Natural killer cell (primary cell): ENCODE results near the gene VEZT. TPM values are rescaled to one million over a fixed set of nuclear protein-coding genes. Genes with fewer than 3 reads are reported as not detected.
"Not testable (repeated sequence)": the region's sequence is repeated elsewhere in the genome, so short reads cannot be mapped to it uniquely, and the experiment has no call there.

Source experiments
- ATAC-seq, 3 donors: fragments of 150-1000 bp in 2 of 3; fragments of 200-7000 bp in 1 of 3; cut with Tn5 transposase; 1 replicate in 1 of 3; 2 replicates in 2 of 3; pipeline ENCODE4 v1.10.0; 2021; ENCODE audit warnings: mild to moderate bottlenecking in 2 of 3, moderate library complexity in 2 of 3
- DNase-seq, 2 donors: peaks; one replicate each; pipeline versions ENCODE4 v3.0.0 to v3.0.0-alpha.2; 2013 to 2021; ENCODE audit warnings: mixed read lengths in 1 of 2
- H3K27ac ChIP-seq: one replicate; pipeline ENCODE4 v1.5.1; 2013; ENCODE audit warnings: mild to moderate bottlenecking, low read length
- H3K27me3 ChIP-seq: one replicate; pipeline ENCODE4 v1.6.1; 2013; ENCODE audit warnings: low read length; ENCODE audit not compliant: control insufficient read depth, insufficient read depth
- H3K36me3 ChIP-seq: one replicate; pipeline ENCODE4 v1.6.1; 2013; ENCODE audit warnings: low read length; ENCODE audit not compliant: control insufficient read depth, insufficient read depth
- H3K4me1 ChIP-seq: one replicate; pipeline ENCODE4 v1.6.1; 2013; ENCODE audit warnings: low read length; ENCODE audit not compliant: control insufficient read depth, insufficient read depth
- H3K4me3 ChIP-seq: one replicate; pipeline ENCODE4 v1.5.1; 2013; ENCODE audit warnings: low read length
- H3K9me3 ChIP-seq: one replicate; pipeline ENCODE4 v1.6.1; 2013; ENCODE audit warnings: low read length; ENCODE audit not compliant: control insufficient read depth, insufficient read depth
- H3K27ac Mint-ChIP-seq, 2 donors: one replicate each; pipeline ENCODE4 v1.8.0; 2022; ENCODE audit warnings: mild to moderate bottlenecking in 2 of 2, mixed read lengths in 2 of 2, moderate library complexity in 1 of 2
- H3K27me3 Mint-ChIP-seq, 2 donors: one replicate each; pipeline ENCODE4 v1.8.0; 2022; ENCODE audit warnings: low read depth in 2 of 2, mixed read lengths in 2 of 2
- H3K36me3 Mint-ChIP-seq: one replicate; pipeline ENCODE4 v1.8.0; 2022; ENCODE audit warnings: mixed read lengths
- H3K4me1 Mint-ChIP-seq, 2 donors: one replicate each; pipeline ENCODE4 v1.8.0; 2022; ENCODE audit warnings: mixed read lengths in 2 of 2
- H3K4me3 Mint-ChIP-seq: one replicate; pipeline ENCODE4 v1.8.0; 2022; ENCODE audit warnings: mild to moderate bottlenecking, moderate library complexity, mixed read lengths
- H3K9me3 Mint-ChIP-seq, 2 donors: one replicate each; pipeline ENCODE4 v1.8.0; 2022; ENCODE audit warnings: mixed read lengths in 2 of 2
- WGBS: methylation state at CpG from one replicate; pipeline ENCODE4 v1.1.7; 2013; ENCODE audit warnings: missing lambda C conversion rate; ENCODE audit not compliant: insufficient coverage; 5-methylcytosine and 5-hydroxymethylcytosine counted together
- intact Hi-C: fragments of 100-400 bp; cut with micrococcal nuclease; formaldehyde crosslinking; loops from one replicate; pipeline ENCODE4 v1.14.2; 2022
- total RNA-seq, 4 donors: library from RNA; stranded (reverse); fragments of 120-200 nt in 1 of 4; gene quantifications; one replicate each; pipeline versions ENCODE4 v1.2.3 to v1.2.4, GENCODE V29; 2013 to 2022
- TF ChIP-seq, protein P1 (sequence below): fragments of 200-600 bp; IDR thresholded peaks from one replicate; pipeline ENCODE4 v1.8.0; 2022; ENCODE audit warnings: antibody characterized with exemption

Gene VEZT
- total RNA-seq, 3 donors from 2014 or later (not counting 1 experiment from before 2014, with no cell fraction given), result 32.7 to 37.0 (median 35.1) TPM

- Histone ChIP-seq H3K4me1 (no peaks in the 10 kb centered on the region), H3K4me3 (no peak overlapping the region), H3K36me3 (no peaks in the 10 kb centered on the region), H3K9me3 (no peaks in the 10 kb centered on the region), H3K27ac (no peak overlapping the region), H3K27me3 (no peaks in the 10 kb centered on the region)
- Mint-ChIP-seq H3K27ac (no peak overlapping the region), H3K27me3 (peaks cover 3 to 10% of the 10 kb centered on the region in 2 donors), H3K36me3 (no peaks in the 10 kb centered on the region), H3K4me3 (no peak overlapping the region), H3K9me3 (no peaks in the 10 kb centered on the region), H3K4me1 (no peaks in the 10 kb centered on the region)
- intact Hi-C loops, result no loop called here
- WGBS, result 100% methylated on average over 3 of the region's 3 CpGs
- DNase-seq, result no peak
- TF ChIP-seq, protein P1, sequence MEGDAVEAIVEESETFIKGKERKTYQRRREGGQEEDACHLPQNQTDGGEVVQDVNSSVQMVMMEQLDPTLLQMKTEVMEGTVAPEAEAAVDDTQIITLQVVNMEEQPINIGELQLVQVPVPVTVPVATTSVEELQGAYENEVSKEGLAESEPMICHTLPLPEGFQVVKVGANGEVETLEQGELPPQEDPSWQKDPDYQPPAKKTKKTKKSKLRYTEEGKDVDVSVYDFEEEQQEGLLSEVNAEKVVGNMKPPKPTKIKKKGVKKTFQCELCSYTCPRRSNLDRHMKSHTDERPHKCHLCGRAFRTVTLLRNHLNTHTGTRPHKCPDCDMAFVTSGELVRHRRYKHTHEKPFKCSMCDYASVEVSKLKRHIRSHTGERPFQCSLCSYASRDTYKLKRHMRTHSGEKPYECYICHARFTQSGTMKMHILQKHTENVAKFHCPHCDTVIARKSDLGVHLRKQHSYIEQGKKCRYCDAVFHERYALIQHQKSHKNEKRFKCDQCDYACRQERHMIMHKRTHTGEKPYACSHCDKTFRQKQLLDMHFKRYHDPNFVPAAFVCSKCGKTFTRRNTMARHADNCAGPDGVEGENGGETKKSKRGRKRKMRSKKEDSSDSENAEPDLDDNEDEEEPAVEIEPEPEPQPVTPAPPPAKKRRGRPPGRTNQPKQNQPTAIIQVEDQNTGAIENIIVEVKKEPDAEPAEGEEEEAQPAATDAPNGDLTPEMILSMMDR, result no peak
- no peak for ATAC-seq
These were observed 104.1 kb downstream of the VEZT start for GRCh38 chr12:95321516-95322246.

DNA sequence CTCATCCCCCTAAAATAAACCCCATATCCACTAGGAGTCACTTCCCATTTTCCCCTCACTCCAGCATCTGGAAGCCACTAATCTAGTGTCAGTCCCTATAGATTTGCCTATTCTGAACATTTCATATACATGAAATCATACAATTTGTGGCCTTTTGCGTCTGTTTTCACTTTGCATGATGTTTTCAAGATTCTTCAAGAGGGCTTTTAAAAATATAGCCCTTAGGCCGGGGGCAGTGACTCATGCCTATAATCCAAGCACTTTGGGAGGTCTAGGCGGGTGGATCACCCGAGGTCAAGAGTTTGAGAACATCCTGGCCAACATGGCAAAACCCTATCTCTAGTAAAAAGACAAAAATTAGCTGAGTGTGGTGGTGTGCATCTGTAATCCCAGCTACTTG lies 104.7 kb downstream of the VEZT start:
- no peak for ATAC-seq

DNA sequence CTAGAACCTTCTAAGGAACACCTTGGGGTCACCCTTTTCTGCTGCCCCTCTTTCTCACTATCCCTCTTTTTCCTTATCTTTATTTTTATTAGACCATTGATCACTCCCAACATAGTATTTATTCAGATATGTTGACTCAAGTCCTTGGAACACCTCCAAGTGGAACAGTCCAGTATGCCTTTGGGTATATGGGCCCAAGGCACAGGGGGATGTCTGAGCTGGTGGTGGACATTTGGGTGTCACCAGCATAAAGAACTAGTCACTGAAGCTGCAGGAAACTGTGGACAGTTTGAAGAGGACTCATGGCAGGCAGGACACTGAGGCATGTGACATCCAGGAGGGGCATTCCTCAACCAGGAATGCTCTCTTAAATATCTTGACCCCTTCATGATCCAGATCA lies 105.6 kb downstream of the VEZT start:
- Histone ChIP-seq H3K27me3 (no peaks in the 10 kb centered on the region), H3K9me3 (no peaks in the 10 kb centered on the region), H3K4me3 (no peak overlapping the region), H3K27ac (no peak overlapping the region), H3K4me1 (no peaks in the 10 kb centered on the region), H3K36me3 (no peaks in the 10 kb centered on the region)
- H3K27me3 Mint-ChIP-seq, result peaks cover 3 to 10% of the 10 kb centered on the region in 2 donors
- no peaks in the 10 kb centered on the region for H3K36me3 Mint-ChIP-seq
- H3K4me1 Mint-ChIP-seq, result no peaks in the 10 kb centered on the region
- no peak overlapping the region for H3K27ac Mint-ChIP-seq
- H3K4me3 Mint-ChIP-seq, result no peak overlapping the region
- intact Hi-C loops, result no loop called here
- TF ChIP-seq, protein P1, result no peak
- no peak for DNase-seq
- no peaks in the 10 kb centered on the region for H3K9me3 Mint-ChIP-seq
- ATAC-seq, result no peak

More for the DNA sequence above, 104.7 kb downstream of the VEZT start:
- DNase-seq, result no peak
- Histone ChIP-seq H3K4me1 (no peaks in the 10 kb centered on the region), H3K27me3 (no peaks in the 10 kb centered on the region), H3K36me3 (no peaks in the 10 kb centered on the region), H3K4me3 (no peak overlapping the region), H3K27ac (no peak overlapping the region), H3K9me3 (no peaks in the 10 kb centered on the region)
- no peaks in the 10 kb centered on the region for H3K9me3 Mint-ChIP-seq
- H3K27ac Mint-ChIP-seq, result no peak overlapping the region
- intact Hi-C loops, result no loop called here
- H3K27me3 Mint-ChIP-seq, result peaks cover 3 to 10% of the 10 kb centered on the region in 2 donors
- TF ChIP-seq, protein P1, result no peak
- H3K36me3 Mint-ChIP-seq, result no peaks in the 10 kb centered on the region
- H3K4me1 Mint-ChIP-seq, result no peaks in the 10 kb centered on the region
- H3K4me3 Mint-ChIP-seq, result no peak overlapping the region
- 94% methylated on average over 4 of the region's 4 CpGs for WGBS

GRCh38 chr12:95324246-95324645 lies 106.6 kb downstream of the VEZT start:
- H3K27ac Mint-ChIP-seq, H3K4me3 Mint-ChIP-seq, H3K9me3 ChIP-seq, H3K27ac ChIP-seq, H3K4me3 ChIP-seq, intact Hi-C loops, H3K27me3 Mint-ChIP-seq, H3K9me3 Mint-ChIP-seq, H3K4me1 Mint-ChIP-seq, ATAC-seq, H3K36me3 Mint-ChIP-seq, H3K27me3 ChIP-seq, DNase-seq, H3K4me1 ChIP-seq, H3K36me3 ChIP-seq: not testable (repeated sequence)
- 88% methylated on average over 7 of the region's 7 CpGs for WGBS
